Sigmoid colon (tissue), 7 donors: Measurements from ENCODE around the gene LAMTOR2. TPM values are rescaled to one million over a fixed set of nuclear protein-coding genes. Genes with fewer than 3 reads are reported as not detected.

Experiments used
- DNase-seq: peaks from one replicate; pipeline ENCODE4 v3.0.0-alpha.2; 2019
- H3K27ac ChIP-seq, 4 donors: fragments of 200-600 bp; sonication (generic); one replicate each; pipeline ENCODE4 v1.5.1; 2016 to 2019; ENCODE audit warnings: mild to moderate bottlenecking in 1 of 4
- H3K27me3 ChIP-seq, 3 donors: fragments of 200-600 bp; sonication (generic); one replicate each; pipeline ENCODE4 v1.5.1; 2019; ENCODE audit warnings: mild to moderate bottlenecking in 1 of 3
- H3K36me3 ChIP-seq, 4 donors: fragments of 200-600 bp; sonication (generic); one replicate each; pipeline ENCODE4 v1.5.1; 2016 to 2019
- H3K4me1 ChIP-seq, 4 donors: fragments of 200-600 bp; sonication (generic); one replicate each; pipeline ENCODE4 v1.5.1; 2017 to 2019
- H3K4me3 ChIP-seq, 4 donors: fragments of 200-600 bp; sonication (generic); one replicate each; pipeline ENCODE4 v1.5.1; 2017 to 2019; ENCODE audit warnings: mild to moderate bottlenecking in 2 of 4, moderate library complexity in 1 of 4
- H3K9me3 ChIP-seq, 4 donors: fragments of 200-600 bp in 3 of 4; sonication (generic) in 3 of 4; one replicate each; pipeline versions ENCODE4 v1.5.1 to v1.6.1; 2013 to 2019
- CTCF ChIP-seq, 4 experiments: fragments of 450-650 bp in 3 of 4; fragments of 200-600 bp in 1 of 4; IDR thresholded peaks; one replicate each; pipeline ENCODE4 v1.5.1; 2016 to 2019; ENCODE audit warnings: antibody characterized with exemption in 4 of 4, mild to moderate bottlenecking in 3 of 4, moderate library complexity in 2 of 4
- EP300 ChIP-seq, 4 donors: sonication (generic); formaldehyde crosslinking; IDR thresholded peaks; one replicate each; pipeline ENCODE4 v1.6.1; 2017; ENCODE audit warnings: antibody characterized with exemption in 4 of 4
- POLR2A ChIP-seq, 2 donors: fragments of 450-650 bp; IDR thresholded peaks; one replicate each; pipeline ENCODE4 v1.6.1; 2016; ENCODE audit warnings: antibody characterized with exemption in 2 of 2, mild to moderate bottlenecking in 2 of 2, moderate library complexity in 2 of 2
- POLR2AphosphoS5 ChIP-seq, 4 donors: sonication (generic); formaldehyde crosslinking; IDR thresholded peaks; one replicate each; pipeline ENCODE4 v1.6.1; 2017; ENCODE audit warnings: antibody characterized with exemption in 4 of 4
- WGBS, 2 donors: extraction: QIAGEN DNeasy Blood & Tissue Kit; methylation state at CpG; one replicate each; pipeline ENCODE4 v1.1.7; 2013; 5-methylcytosine and 5-hydroxymethylcytosine counted together
- intact Hi-C: fragments of 100-400 bp; cut with DNase I; formaldehyde crosslinking; loops from one replicate; pipeline ENCODE4 v1.15.1; 2023
- polyA plus RNA-seq, 3 donors: library from polyadenylated mRNA; stranded (reverse); fragments of 200-250 nt; gene quantifications; one replicate each; pipeline ENCODE4 v1.2.3, GENCODE V29; 2013
- total RNA-seq, 4 donors: library from RNA; depleted of rRNA; stranded (reverse); fragments of >200 nt; gene quantifications; one replicate each; pipeline ENCODE4 v1.1.0, GENCODE V29; 2016
- donor health status: healthy with polysubstance abuse.
- donor health status: Bipolar disorder and iron deficiency.
- donor health status: healthy.

The LAMTOR2 gene
- total and polyA plus RNA-seq, 7 donors: 55.4 to 245 (median 86.4) TPM

GRCh38 chr1:156042828-156043227, 11.8 kb upstream of the LAMTOR2 start:
- 92 to 95% methylated on average over 3 of the region's 3 CpGs for WGBS, 2 donors
- Histone ChIP-seq H3K9me3 (no peaks in the 10 kb centered on the region), H3K27ac (no peak overlapping the region), H3K27me3 (no peaks in the 10 kb centered on the region), H3K36me3 (peaks cover 16 to 85% (median 36%) of the 10 kb centered on the region in 4 donors), H3K4me3 (no peak overlapping the region), H3K4me1 (no peaks in the 10 kb centered on the region)
- intact Hi-C loops: no loop called here
- no peak for DNase-seq
- TF ChIP-seq CTCF (IDR thresholded peaks at IDR 0.05) (no peak), POLR2AphosphoS5 (IDR thresholded peaks at IDR 0.05) (no peak), POLR2A (IDR thresholded peaks at IDR 0.05) (no peak), EP300 (IDR thresholded peaks at IDR 0.05) (no peak)

GRCh38 chr1:156045076-156045475, 9.5 kb upstream of the LAMTOR2 start:
- intact Hi-C loops: no loop called here
- WGBS, 2 donors: 88 to 92% methylated on average over 4 of the region's 4 CpGs
- no peaks in the 10 kb centered on the region for H3K27me3 ChIP-seq
- H3K27ac ChIP-seq: no peak overlapping the region
- peaks cover 8 to 85% (median 46%) of the 10 kb centered on the region in 4 donors for H3K36me3 ChIP-seq
- H3K4me3 ChIP-seq: no peak overlapping the region
- no peaks in the 10 kb centered on the region for H3K4me1 ChIP-seq
- no peak for TF ChIP-seq CTCF (IDR thresholded peaks at IDR 0.05)
- TF ChIP-seq POLR2A (IDR thresholded peaks at IDR 0.05): no peak
- TF ChIP-seq EP300 (IDR thresholded peaks at IDR 0.05): no peak
- no peak for TF ChIP-seq POLR2AphosphoS5 (IDR thresholded peaks at IDR 0.05)
- no peaks in the 10 kb centered on the region for H3K9me3 ChIP-seq
- DNase-seq: no peak

- no peak for DNase-seq
- H3K9me3 ChIP-seq: no peaks in the 10 kb centered on the region
- H3K4me3 ChIP-seq: no peak overlapping the region
- H3K36me3 ChIP-seq: peaks cover 0 to 55% (median 25%) of the 10 kb centered on the region in 4 donors
- H3K27ac ChIP-seq: no peak overlapping the region
- TF ChIP-seq POLR2A (IDR thresholded peaks at IDR 0.05): no peak
- TF ChIP-seq CTCF (IDR thresholded peaks at IDR 0.05): no peak
- TF ChIP-seq EP300 (IDR thresholded peaks at IDR 0.05): no peak
- TF ChIP-seq POLR2AphosphoS5 (IDR thresholded peaks at IDR 0.05): no peak
- intact Hi-C loops: no loop called here
- H3K27me3 ChIP-seq: no peaks in the 10 kb centered on the region
- peaks cover 0 to 16% (median 6%) of the 10 kb centered on the region in 4 donors for H3K4me1 ChIP-seq
- WGBS, 2 donors: 89 to 90% methylated on average over 3 of the region's 3 CpGs
Measured at GRCh38 chr1:156048663-156049258, 5.8 kb upstream of the LAMTOR2 start.

- no peak for DNase-seq
- intact Hi-C loops: no loop called here
- Histone ChIP-seq H3K27ac (no peak overlapping the region), H3K36me3 (peaks cover 0 to 40% (median 19%) of the 10 kb centered on the region in 4 donors), H3K27me3 (no peaks in the 10 kb centered on the region), H3K4me1 (peaks cover 0 to 20% (median 8%) of the 10 kb centered on the region in 4 donors), H3K9me3 (no peaks in the 10 kb centered on the region), H3K4me3 (no peak overlapping the region)
- TF ChIP-seq EP300 (IDR thresholded peaks at IDR 0.05) (no peak), POLR2A (IDR thresholded peaks at IDR 0.05) (no peak), CTCF (IDR thresholded peaks at IDR 0.05) (no peak), POLR2AphosphoS5 (IDR thresholded peaks at IDR 0.05) (no peak)
- 88 to 89% methylated on average over 4 of the region's 4 CpGs for WGBS, 2 donors
Measured at GRCh38 chr1:156050376-156050775, 4.2 kb upstream of the LAMTOR2 start.
